Activated T-cell treated with anti-CD3 and anti-CD28 coated beads, Interleukin-2, amount 50 U/mL, for 4 hours (primary cell): Measurements from ENCODE around the gene KCNJ13. TPM values are rescaled to one million over a fixed set of nuclear protein-coding genes. Genes with fewer than 3 reads are reported as not detected.

Source experiments
- ATAC-seq, 2 donors: fragments of 200-7000 bp; cut with Tn5 transposase; one replicate each; pipeline ENCODE4 v1.10.0; 2021
- DNase-seq: peaks from one replicate; pipeline ENCODE4 v3.0.0-alpha.2; 2020
- H3K27me3 Mint-ChIP-seq: one replicate; pipeline ENCODE4 v1.8.0; 2021; ENCODE audit warnings: low read depth, mixed read lengths
- H3K36me3 Mint-ChIP-seq: one replicate; pipeline ENCODE4 v1.8.0; 2022; ENCODE audit warnings: mixed read lengths; ENCODE audit not compliant: insufficient read depth
- H3K4me1 Mint-ChIP-seq: one replicate; pipeline ENCODE4 v1.8.0; 2021; ENCODE audit warnings: low read depth, mixed read lengths
- H3K4me3 Mint-ChIP-seq: one replicate; pipeline ENCODE4 v1.8.0; 2021; ENCODE audit warnings: mild to moderate bottlenecking, moderate library complexity, mixed read lengths
- H3K9me3 Mint-ChIP-seq: one replicate; pipeline ENCODE4 v1.8.0; 2021; ENCODE audit warnings: mixed read lengths
- total RNA-seq, 3 donors: library from RNA; stranded (reverse); gene quantifications; one replicate each; pipeline ENCODE4 v1.2.1, GENCODE V29; 2021

Gene KCNJ13
- total RNA-seq, result not detected

GRCh38 chr2:232776435-232776834 is at the start of gene KCNJ13:
Gene KCNJ13 (minus strand): TSS chr2:232776565. CDS start chr2:232771362, 5,203 bp downstream.
- peaks cover 14% of the 10 kb centered on the region for H3K36me3 Mint-ChIP-seq
- no peak within 1 kb of the TSS for H3K4me3 Mint-ChIP-seq
- ATAC-seq (no peak), DNase-seq (no peak)
- peaks cover 20% of the 10 kb centered on the region for H3K4me1 Mint-ChIP-seq
- H3K9me3 Mint-ChIP-seq, result no peaks in the 10 kb centered on the region
- H3K27me3 Mint-ChIP-seq, result no peaks in the 10 kb centered on the region

DNA sequence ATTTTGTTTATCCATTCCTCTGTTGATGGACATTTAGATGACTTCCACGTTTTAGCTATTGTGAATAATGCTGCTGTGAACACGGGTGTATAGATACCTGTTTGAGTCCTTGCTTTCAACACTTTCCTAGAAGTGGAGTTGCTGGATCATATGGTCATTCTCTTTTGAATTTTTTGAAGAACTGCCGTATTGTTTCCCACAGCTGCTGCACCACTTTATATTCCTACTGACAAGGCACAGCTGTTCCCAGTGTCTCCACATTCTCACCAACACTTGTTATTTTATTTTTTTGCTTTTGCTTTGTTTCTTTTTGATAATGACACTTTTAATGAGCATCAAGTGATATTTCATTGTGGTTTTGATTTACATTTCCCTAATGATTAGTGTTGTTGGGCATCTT is 41.4 kb upstream of the KCNJ13 start:
- DNase-seq, result no peak
- peaks cover 48% of the 10 kb centered on the region for H3K36me3 Mint-ChIP-seq
- no peak for ATAC-seq
- H3K9me3 Mint-ChIP-seq, result no peaks in the 10 kb centered on the region
- no peaks in the 10 kb centered on the region for H3K4me1 Mint-ChIP-seq
- no peaks in the 10 kb centered on the region for H3K27me3 Mint-ChIP-seq
- no peak overlapping the region for H3K4me3 Mint-ChIP-seq

DNA sequence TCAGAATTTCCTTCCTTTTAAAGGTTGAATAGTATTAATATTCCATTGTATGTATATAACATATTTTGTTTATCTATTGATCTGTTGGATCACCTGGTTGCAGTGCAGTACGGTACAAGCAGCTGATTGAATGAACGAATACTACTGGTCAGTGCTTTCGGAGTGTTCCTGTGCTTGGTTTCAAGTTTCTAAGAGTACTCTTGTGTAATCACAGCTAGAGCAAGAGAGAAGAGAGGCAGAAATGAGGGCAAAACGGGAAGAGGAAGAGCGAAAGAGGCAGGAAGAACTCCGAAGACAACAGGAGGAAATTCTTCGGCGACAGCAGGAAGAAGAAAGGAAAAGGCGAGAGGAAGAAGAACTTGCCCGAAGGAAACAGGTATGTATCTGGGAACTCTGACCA is 40.3 kb upstream of the KCNJ13 start:
- H3K27me3 Mint-ChIP-seq, result no peaks in the 10 kb centered on the region
- no peak for DNase-seq
- no peak overlapping the region for H3K4me3 Mint-ChIP-seq
- peaks cover 52% of the 10 kb centered on the region for H3K36me3 Mint-ChIP-seq
- no peaks in the 10 kb centered on the region for H3K4me1 Mint-ChIP-seq
- ATAC-seq, result no peak
- H3K9me3 Mint-ChIP-seq, result no peaks in the 10 kb centered on the region

GRCh38 chr2:232815569-232815968 is 39.2 kb upstream of the KCNJ13 start:
- Mint-ChIP-seq H3K4me3 (no peak overlapping the region), H3K9me3 (no peaks in the 10 kb centered on the region), H3K4me1 (no peaks in the 10 kb centered on the region), H3K27me3 (no peaks in the 10 kb centered on the region), H3K36me3 (peaks cover 50% of the 10 kb centered on the region)
- ATAC-seq (no peak), DNase-seq (no peak)

DNA sequence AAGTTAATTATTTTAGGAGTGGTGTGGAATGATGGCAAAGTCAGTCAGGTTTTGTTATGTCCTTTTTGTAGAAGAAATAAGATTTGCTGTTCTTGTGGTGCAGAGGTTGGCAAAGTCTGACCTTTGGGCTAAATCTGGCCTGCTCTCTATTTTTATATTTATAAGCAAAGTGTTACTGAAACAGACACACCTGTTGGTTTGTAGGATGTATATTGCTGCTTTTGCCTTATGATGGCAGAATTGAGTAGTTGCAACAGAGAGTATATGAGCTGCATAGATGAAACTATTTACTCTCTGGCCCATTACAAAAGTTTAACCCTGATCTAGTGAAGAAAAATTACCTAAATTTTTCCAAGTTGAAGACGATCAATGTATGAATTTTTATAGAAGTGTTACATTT is 34.1 kb upstream of the KCNJ13 start:
- Mint-ChIP-seq H3K36me3 (peaks cover 31% of the 10 kb centered on the region), H3K9me3 (no peaks in the 10 kb centered on the region), H3K27me3 (no peaks in the 10 kb centered on the region), H3K4me3 (no peak overlapping the region), H3K4me1 (no peaks in the 10 kb centered on the region)
- ATAC-seq (no peak), DNase-seq (no peak)

- ATAC-seq, result no peak
- Mint-ChIP-seq H3K4me1 (no peaks in the 10 kb centered on the region), H3K9me3 (no peaks in the 10 kb centered on the region)
These were observed 33.2 kb upstream of the KCNJ13 start for GRCh38 chr2:232809349-232810124.

GRCh38 chr2:232802091-232802490 is 25.7 kb upstream of the KCNJ13 start:
- H3K36me3 Mint-ChIP-seq, result peaks cover 55% of the 10 kb centered on the region
- H3K27me3 Mint-ChIP-seq, result no peaks in the 10 kb centered on the region
- H3K4me3 Mint-ChIP-seq, result no peak overlapping the region
- no peaks in the 10 kb centered on the region for H3K4me1 Mint-ChIP-seq
- no peaks in the 10 kb centered on the region for H3K9me3 Mint-ChIP-seq
- ATAC-seq (no peak), DNase-seq (no peak)

More at GRCh38 chr2:232809349-232810124, 33.2 kb upstream of the KCNJ13 start:
- peaks cover 33% of the 10 kb centered on the region for H3K36me3 Mint-ChIP-seq
- H3K4me3 Mint-ChIP-seq, result no peak overlapping the region
- H3K27me3 Mint-ChIP-seq, result no peaks in the 10 kb centered on the region
- DNase-seq, result no peak

GRCh38 chr2:232800166-232800565 is 23.8 kb upstream of the KCNJ13 start:
- no peak overlapping the region for H3K4me3 Mint-ChIP-seq
- H3K4me1 Mint-ChIP-seq, result no peaks in the 10 kb centered on the region
- H3K36me3 Mint-ChIP-seq, result peaks cover 60% of the 10 kb centered on the region
- no peaks in the 10 kb centered on the region for H3K27me3 Mint-ChIP-seq
- DNase-seq, result no peak
- no peak for ATAC-seq
- H3K9me3 Mint-ChIP-seq, result no peaks in the 10 kb centered on the region

DNA sequence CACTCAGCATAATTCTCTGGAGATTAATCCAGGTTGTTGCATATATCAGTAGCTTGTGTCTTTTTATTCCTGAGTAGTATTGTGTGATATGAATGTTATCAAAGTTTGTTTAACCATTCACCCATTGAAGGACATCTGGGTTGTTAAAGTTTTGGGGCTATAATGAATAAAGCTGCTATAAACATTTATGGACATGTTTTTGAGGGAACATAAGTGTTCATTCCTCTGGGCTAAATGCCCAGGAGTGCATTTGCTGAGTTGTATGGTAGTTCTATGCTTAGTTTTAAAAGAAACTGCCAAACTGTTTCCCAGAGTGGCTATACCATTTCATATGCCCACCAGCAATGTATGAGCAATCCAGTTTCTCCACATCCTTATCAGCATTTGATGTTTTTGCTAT is 21.8 kb upstream of the KCNJ13 start:
- no peak for ATAC-seq
- Mint-ChIP-seq H3K27me3 (no peaks in the 10 kb centered on the region), H3K4me1 (no peaks in the 10 kb centered on the region), H3K4me3 (no peak overlapping the region), H3K36me3 (peaks cover 57% of the 10 kb centered on the region), H3K9me3 (no peaks in the 10 kb centered on the region)
- DNase-seq, result no peak

DNA sequence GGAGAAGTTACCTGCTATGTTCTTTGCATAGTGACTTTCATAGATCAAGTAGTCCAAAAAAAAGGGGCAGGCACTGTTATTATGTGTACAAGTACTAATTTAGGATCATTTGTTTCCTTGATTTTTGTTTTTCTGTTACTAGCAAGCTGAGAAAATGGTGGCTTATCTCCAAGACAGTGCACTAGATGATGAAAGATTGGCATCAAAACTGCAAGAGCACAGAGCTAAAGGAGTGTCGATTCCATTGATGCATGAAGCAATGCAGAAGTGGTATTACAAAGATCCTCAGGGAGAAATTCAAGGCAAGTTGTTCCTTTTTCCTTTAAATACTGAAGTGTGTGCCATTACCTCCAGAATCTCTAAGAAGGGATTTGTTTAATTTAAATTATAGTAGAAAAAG is 19.6 kb upstream of the KCNJ13 start:
- Mint-ChIP-seq H3K4me1 (no peaks in the 10 kb centered on the region), H3K36me3 (peaks cover 53% of the 10 kb centered on the region), H3K27me3 (no peaks in the 10 kb centered on the region), H3K4me3 (no peak overlapping the region), H3K9me3 (no peaks in the 10 kb centered on the region)
- ATAC-seq (no peak), DNase-seq (no peak)

DNA sequence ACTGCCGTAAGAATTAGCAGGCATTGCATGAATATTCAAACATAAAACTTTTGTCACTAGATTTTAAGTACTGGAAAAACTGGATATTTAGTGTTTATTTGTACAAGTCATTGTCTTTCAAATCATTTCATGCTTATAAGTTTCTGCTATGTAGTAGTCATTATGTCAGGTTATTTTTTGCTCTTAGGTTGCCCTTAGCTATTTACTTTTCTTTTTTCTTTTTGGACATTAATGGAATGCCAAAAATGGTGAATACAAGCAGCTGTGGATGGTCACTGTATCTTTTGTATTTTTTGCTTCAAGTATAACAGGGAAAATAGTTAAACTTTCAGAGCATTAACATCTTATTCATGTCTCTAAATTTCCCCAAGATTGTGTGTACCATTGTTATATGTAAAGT is 18.6 kb upstream of the KCNJ13 start:
- Mint-ChIP-seq H3K9me3 (no peaks in the 10 kb centered on the region), H3K27me3 (no peaks in the 10 kb centered on the region), H3K4me3 (no peak overlapping the region), H3K36me3 (peaks cover 56% of the 10 kb centered on the region), H3K4me1 (no peaks in the 10 kb centered on the region)
- DNase-seq (no peak), ATAC-seq (no peak)

DNA sequence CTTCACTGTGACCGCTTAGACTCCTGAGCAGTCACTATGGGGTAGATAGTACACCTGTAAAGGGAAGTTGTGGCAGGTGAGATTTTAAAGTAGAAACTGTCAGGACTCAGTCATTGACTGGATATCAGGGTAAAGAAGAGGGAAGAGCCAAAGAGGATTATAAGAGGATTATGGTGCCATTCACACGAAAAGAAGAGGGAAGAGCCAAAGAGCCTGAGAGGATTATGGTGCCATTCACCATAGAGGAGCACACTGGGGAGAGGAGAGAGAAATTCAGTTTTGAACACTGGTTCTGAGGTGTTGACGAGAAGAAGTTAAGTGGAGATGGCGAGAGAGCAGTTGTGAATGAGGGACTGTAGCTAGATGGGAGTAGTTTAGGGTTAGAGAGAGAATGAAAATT is 16.9 kb upstream of the KCNJ13 start:
- Mint-ChIP-seq H3K9me3 (no peaks in the 10 kb centered on the region), H3K4me1 (no peaks in the 10 kb centered on the region), H3K4me3 (no peak overlapping the region), H3K36me3 (peaks cover 57% of the 10 kb centered on the region), H3K27me3 (no peaks in the 10 kb centered on the region)
- ATAC-seq, result no peak
- DNase-seq, result no peak

DNA sequence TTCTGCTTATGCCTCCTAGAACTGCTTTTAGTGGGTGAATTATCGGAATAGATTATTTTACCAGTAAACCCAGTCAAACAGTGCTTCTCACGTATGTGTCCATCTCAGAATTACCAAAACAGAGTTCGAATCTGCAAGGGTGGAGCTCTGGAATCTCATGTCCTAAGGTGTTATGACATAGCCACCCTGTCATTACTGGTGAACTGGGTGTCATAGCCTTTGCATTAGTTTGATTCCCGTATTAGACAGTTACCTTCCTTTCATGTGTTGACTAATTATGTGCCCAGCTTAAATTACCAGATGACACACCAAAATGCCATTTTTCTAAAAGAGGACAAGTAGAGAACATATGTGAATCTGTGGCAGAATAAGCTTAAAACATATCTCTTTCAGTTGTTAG is 15.2 kb upstream of the KCNJ13 start:
- H3K27me3 Mint-ChIP-seq, result no peaks in the 10 kb centered on the region
- H3K4me3 Mint-ChIP-seq, result no peak overlapping the region
- no peak for DNase-seq
- H3K36me3 Mint-ChIP-seq, result peaks cover 60% of the 10 kb centered on the region
- H3K9me3 Mint-ChIP-seq, result no peaks in the 10 kb centered on the region
- ATAC-seq, result no peak
- H3K4me1 Mint-ChIP-seq, result no peaks in the 10 kb centered on the region

DNA sequence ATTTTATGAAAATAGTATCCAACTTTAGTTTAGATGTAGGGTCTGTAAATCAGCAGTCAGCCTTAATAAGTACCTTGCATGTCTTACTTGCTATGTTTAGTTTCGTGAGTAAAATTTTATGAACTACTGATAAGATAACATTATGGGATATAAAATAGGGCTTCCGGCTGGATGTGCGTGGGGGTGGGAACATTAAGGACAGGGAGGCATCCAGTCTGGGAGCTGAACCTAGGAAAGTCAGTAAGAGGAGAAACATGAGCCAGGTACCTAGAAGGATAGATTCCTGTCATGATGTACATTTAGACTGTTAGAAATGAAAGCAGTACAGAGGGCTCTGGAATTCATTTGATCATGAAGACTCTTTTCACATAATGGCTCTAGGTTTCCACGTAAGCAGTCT is 12.7 kb upstream of the KCNJ13 start:
- DNase-seq, result no peak
- Mint-ChIP-seq H3K27me3 (no peaks in the 10 kb centered on the region), H3K36me3 (peaks cover 50% of the 10 kb centered on the region), H3K4me3 (no peak overlapping the region), H3K9me3 (no peaks in the 10 kb centered on the region), H3K4me1 (no peaks in the 10 kb centered on the region)
- ATAC-seq, result no peak

DNA sequence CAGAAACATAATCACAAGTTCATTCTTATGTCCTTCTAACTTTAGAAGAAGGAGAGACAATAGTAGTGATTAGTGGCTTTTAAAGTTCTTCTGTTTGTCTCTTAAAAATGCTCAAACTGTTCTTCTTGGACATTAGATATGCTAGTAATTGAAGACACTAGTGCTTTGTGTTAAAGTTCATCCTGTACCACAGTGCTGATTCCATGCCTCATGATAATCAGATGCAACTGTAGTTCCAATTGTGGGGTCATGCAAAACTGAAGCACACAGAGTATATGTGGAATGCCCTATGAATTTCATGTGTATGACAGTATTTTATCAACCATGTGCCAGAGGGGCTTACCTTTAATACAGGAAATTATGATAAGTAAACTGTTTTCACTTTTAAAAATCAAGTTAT is 11.4 kb upstream of the KCNJ13 start:
- peaks cover 53% of the 10 kb centered on the region for H3K36me3 Mint-ChIP-seq
- no peaks in the 10 kb centered on the region for H3K9me3 Mint-ChIP-seq
- no peak for ATAC-seq
- no peak for DNase-seq
- no peak overlapping the region for H3K4me3 Mint-ChIP-seq
- H3K27me3 Mint-ChIP-seq, result no peaks in the 10 kb centered on the region
- H3K4me1 Mint-ChIP-seq, result no peaks in the 10 kb centered on the region
